ENCODE results near the gene CA12.

- TF ChIP-seq CTCF (IDR thresholded peaks at IDR 0.05) (no peak), POLR2A (IDR thresholded peaks at IDR 0.05) (no peak)
Observed at GRCh38 chr15:63349621-63350020, 32.0 kb downstream of the CA12 start.

Measured in esophagus squamous epithelium (tissue), 4 donors.